AG04449 (cell line): ENCODE data around the gene NFAM1.

Experiments used
- CTCF ChIA-PET: fragments of 350-600 bp; formaldehyde crosslinking; extraction: SDS; loops from one replicate; lab custom pipeline; 2021; ENCODE audit warnings: antibody characterized with exemption; lab: Yijun Ruan, JAX
- POLR2A ChIA-PET: fragments of 400-600, 350-600 bp; formaldehyde crosslinking; extraction: SDS; loops from one replicate; lab custom pipeline; 2020; ENCODE audit warnings: antibody characterized with exemption, inconsistent platforms; lab: Yijun Ruan, JAX
- DNase-seq: peaks from one replicate; pipeline ENCODE4 v3.0.0-alpha.2; 2010; ENCODE audit warnings: low read depth, low spot score
- H3K4me3 ChIP-seq: 2 replicates; pipeline ENCODE4 v1.5.1; 2011; ENCODE audit warnings: low read depth, mild to moderate bottlenecking, control low read depth, low read length
- CTCF ChIP-seq: IDR thresholded peaks from one replicate; pipeline ENCODE4 v1.5.1; 2011; ENCODE audit warnings: mild to moderate bottlenecking, moderate library complexity, low read length, control low read depth, inconsistent platforms; ENCODE audit not compliant: insufficient read depth; ENCODE audit errors: missing control alignments

The NFAM1 gene

DNA sequence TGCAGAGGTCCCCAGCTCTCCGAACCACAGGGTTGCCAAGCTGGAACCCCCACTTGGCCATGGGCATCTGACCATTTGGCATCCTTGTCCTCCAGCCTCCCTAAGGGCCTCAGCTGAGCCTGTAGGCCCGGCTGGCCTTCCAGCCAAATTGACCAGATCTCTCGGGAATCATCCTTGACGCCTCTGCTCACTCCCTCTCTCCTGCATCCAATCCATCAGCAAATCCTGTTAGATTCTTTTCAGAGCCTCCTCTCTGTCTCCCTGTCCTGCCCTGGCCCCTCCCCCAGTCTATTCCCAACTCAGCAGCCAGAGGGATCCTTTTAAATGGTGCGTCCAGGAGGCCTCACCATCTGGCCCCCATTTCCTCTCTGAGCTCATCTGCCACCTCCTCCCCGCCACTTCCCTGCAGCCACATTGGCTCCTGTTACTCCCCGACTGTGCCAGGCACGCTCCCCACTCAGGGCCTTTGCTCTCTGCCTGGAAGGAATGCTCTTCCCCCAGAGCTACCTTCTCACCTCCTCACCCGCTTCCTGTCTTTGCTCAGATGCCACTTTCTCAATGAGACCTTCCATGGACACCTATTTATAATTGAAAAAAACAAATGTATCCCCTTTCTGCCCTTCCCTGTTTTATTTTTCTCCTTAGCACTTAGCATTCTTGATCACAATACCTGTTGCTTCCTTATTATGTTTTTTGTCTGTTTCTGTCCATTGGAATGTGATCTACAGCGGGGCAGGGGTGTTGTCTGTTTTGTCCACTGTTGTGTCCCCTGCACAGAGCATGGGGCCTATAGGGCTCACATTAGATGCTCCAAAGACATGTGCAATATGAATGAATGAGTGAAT lies 78.1 kb downstream of the NFAM1 start:
- no peak for DNase-seq
- no peak overlapping the region for H3K4me3 ChIP-seq
- peak; percentile 28 for TF ChIP-seq CTCF
- POLR2A ChIA-PET: no interaction called here
- CTCF ChIA-PET: interaction anchor here (2.0 kb wide), 1 partner anchor 9 kb away, joined by 8 read pairs; no protein-coding TSS in a partner anchor

DNA sequence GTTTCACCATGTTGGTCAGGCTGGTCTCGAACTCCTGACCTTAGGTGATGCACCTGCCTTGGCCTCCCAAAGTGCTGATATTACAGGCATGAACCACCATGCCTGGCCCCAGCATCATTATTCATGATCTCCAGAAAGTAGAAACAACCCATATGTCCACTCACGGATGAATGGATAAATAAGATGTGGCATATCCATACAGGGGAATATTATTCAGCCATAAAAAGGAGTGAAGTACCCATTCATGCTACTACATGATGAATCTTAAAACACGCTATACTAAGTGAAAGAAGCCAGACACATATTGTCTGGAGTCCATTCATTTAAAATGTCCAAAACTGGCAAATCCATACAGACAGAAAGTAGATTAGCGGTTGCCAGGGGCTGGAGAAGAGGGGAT lies 81.8 kb downstream of the NFAM1 start:
- DNase-seq: no peak
- TF ChIP-seq CTCF: no peak
- no peak overlapping the region for H3K4me3 ChIP-seq
- ChIA-PET CTCF (no interaction called here), POLR2A (no interaction called here)

DNA sequence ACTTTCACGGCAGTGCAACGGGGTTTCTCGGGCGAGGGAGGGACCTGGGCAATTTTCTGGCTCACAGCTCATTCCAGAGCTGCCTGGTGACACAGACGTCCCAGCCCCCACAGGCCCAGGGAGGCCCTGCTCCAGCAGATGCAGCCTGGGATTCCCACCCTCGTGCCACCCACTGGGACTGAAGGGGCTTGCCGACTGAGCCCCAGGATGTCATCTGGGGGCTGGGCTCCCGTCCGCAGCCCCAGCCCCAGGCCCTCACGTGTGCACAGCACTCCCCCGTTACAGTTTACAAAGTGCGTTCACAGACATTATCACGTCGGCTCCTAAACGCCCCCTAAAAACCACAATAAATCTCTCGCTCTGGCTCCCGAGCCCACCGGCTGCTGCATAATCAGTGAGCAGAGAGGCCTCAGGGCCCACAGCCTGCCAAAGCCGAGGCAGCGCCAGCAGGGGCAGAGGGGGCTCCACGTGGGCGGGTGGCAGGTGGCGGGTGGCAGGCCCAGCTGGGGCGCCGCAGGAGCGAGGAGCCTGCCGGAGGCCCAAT lies 84.8 kb downstream of the NFAM1 start:
- POLR2A ChIA-PET: no interaction called here
- H3K4me3 ChIP-seq: no peak overlapping the region
- CTCF ChIA-PET: no interaction called here
- no peak for DNase-seq
- TF ChIP-seq CTCF: no peak

DNA sequence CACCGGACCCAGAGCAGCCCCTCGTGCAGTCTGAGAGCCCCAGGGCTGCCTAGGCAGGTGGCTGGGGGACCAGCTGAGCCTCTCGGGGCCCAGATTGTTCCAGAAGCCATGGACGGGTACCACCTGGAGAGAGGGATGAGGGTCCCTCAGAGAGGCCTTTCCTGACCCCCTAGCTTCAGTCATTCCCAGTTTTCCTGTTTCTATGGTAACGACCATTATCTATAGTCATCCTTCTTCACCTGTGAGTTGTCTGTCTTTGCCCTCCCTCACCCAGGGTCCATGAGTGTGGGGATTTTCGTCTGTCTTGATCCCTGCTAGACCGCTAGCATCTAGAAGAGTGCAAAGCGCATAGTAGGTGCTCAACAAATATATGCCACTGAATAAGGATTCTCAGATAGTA lies 85.5 kb downstream of the NFAM1 start:
- ChIA-PET POLR2A (no interaction called here), CTCF (no interaction called here)
- DNase-seq: no peak
- no peak for TF ChIP-seq CTCF
- H3K4me3 ChIP-seq: no peak overlapping the region

DNA sequence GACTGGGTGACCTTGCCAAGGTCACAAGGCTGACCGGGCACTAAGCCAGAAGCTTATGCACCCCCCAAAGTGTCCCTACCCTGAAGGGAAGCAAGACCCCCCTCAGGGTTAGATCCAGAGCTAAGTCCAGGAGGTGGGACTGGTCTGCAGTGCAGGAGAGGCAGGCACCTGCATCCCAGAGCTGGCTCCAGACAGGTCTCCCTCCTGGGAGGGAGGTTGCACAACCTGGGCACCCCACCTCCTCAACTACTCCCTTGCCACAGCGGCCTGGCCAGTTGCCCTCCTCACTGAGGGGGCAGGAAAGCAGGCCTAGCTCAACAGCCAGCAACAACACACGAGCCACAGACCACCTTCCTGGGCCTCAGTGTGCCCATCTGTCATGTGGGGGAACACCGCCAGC lies 86.7 kb downstream of the NFAM1 start:
- no peak for DNase-seq
- TF ChIP-seq CTCF: no peak
- POLR2A ChIA-PET: no interaction called here
- no peak overlapping the region for H3K4me3 ChIP-seq
- CTCF ChIA-PET: interaction anchor here (2.4 kb wide), 1 partner anchor 8 kb away, joined by 8 read pairs; no protein-coding TSS in a partner anchor

DNA sequence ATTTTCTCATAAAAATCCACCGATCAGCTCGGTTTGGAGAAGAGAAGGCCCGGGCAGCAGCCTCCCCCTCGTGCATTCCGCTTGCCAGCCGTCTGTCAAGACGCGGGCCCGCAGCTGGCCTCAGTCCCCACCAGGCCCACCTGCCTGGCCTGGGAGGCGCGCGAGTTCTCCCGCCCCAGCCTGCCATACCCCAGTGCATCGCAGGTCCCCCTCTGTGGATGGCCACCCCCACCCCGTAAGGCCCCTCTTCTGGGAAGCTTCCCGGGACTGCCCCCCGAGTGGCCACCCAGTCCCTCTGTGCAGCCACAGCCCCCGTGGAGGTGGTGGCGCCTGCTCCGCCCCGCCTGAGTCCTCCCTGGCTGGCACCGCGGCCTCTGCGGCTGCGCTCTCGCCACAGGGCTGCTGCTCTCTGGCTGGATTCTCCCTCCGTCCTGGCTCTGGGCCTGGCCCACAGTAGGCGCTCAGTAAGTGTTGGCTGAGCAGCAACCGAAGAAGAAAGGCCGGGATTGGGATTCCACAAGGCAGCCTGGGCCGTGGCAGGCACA lies 87.8 kb downstream of the NFAM1 start:
- DNase-seq: no peak
- CTCF ChIA-PET: interaction anchor here (2.4 kb wide), 1 partner anchor 9 kb away, joined by 8 read pairs; no protein-coding TSS in a partner anchor
- TF ChIP-seq CTCF: no peak
- no peak overlapping the region for H3K4me3 ChIP-seq
- POLR2A ChIA-PET: no interaction called here
